Heart left ventricle (tissue), 16 donors: ENCODE data around the gene ANP32E. TPM values are rescaled to one million over a fixed set of nuclear protein-coding genes. Genes with fewer than 3 reads are reported as not detected.

ENCODE experiments used
- ATAC-seq, 4 donors: fragments of 200-7000 bp; cut with Tn5 transposase; one replicate each; pipeline ENCODE4 v1.9.1; 2020 to 2022; ENCODE audit warnings: moderate library complexity in 4 of 4, mild to moderate bottlenecking in 3 of 4, moderate number of reproducible peaks in 1 of 4
- DNase-seq, 5 donors: peaks; one replicate each; pipeline ENCODE4 v3.0.0-alpha.2; 2020
- H3K27ac ChIP-seq, 12 donors: fragments of 200-600 bp; sonication (generic) in 4 of 12; one replicate each; pipeline versions ENCODE4 v1.5.0 to v1.8.0; 2016 to 2022; ENCODE audit warnings: mild to moderate bottlenecking in 2 of 12
- H3K27me3 ChIP-seq, 9 donors: fragments of 200-600 bp; sonication (generic) in 2 of 9; one replicate each; pipeline versions ENCODE4 v1.5.1 to v1.8.0; 2016 to 2022; ENCODE audit warnings: mild to moderate bottlenecking in 3 of 9
- H3K36me3 ChIP-seq, 9 donors: fragments of 200-600 bp; sonication (generic) in 2 of 9; one replicate each; pipeline versions ENCODE4 v1.5.0 to v1.8.0; 2018 to 2022; ENCODE audit warnings: mild to moderate bottlenecking in 2 of 9
- H3K4me1 ChIP-seq, 12 donors: fragments of 200-600 bp; sonication (generic) in 4 of 12; one replicate each; pipeline versions ENCODE4 v1.5.0 to v1.8.0; 2016 to 2022; ENCODE audit warnings: mild to moderate bottlenecking in 3 of 12
- H3K4me3 ChIP-seq, 12 donors: fragments of 200-600 bp; sonication (generic) in 4 of 12; one replicate each; pipeline versions ENCODE4 v1.5.0 to v1.8.0; 2017 to 2022; ENCODE audit warnings: mild to moderate bottlenecking in 9 of 12, moderate library complexity in 4 of 12
- H3K9me3 ChIP-seq, 12 donors: fragments of 200-600 bp; sonication (generic) in 4 of 12; one replicate each; pipeline versions ENCODE4 v1.5.0 to v1.8.0; 2016 to 2022; ENCODE audit warnings: mild to moderate bottlenecking in 1 of 12
- CTCF ChIP-seq, 12 donors: fragments of 200-600 bp; sonication (generic) in 4 of 12; IDR thresholded peaks; one replicate each; pipeline versions ENCODE4 v1.5.0 to v1.8.0; 2018 to 2022; ENCODE audit warnings: antibody characterized with exemption in 12 of 12, mild to moderate bottlenecking in 5 of 12
- POLR2A ChIP-seq, 2 donors: fragments of 450-650 bp; IDR thresholded peaks; one replicate each; pipeline ENCODE4 v1.6.1; 2017; ENCODE audit warnings: antibody characterized with exemption in 2 of 2, mild to moderate bottlenecking in 2 of 2, moderate library complexity in 2 of 2
- WGBS, 4 donors: extraction: QIAGEN DNeasy Blood & Tissue Kit in 2 of 4; methylation state at CpG; one replicate each; pipeline versions ENCODE4 v1.1.5 to v1.1.7; 2013 to 2018; 5-methylcytosine and 5-hydroxymethylcytosine counted together
- intact Hi-C, 10 donors: fragments of 100-400 bp; cut with DNase I; formaldehyde crosslinking; loops; one replicate each; pipeline versions ENCODE4 v1.11.1 to v1.14.2; 2022
- polyA plus RNA-seq, 2 donors: library from polyadenylated mRNA; stranded (reverse); fragments of 200-250 nt; gene quantifications; one replicate each; pipeline ENCODE4 v1.2.3, GENCODE V29; 2013
- total RNA-seq, 9 donors: library from RNA; depleted of rRNA in 2 of 9; stranded (reverse); fragments of >200 nt in 2 of 9; fragmentation: NEBNext Ultra II Directional in 3 of 9; extraction: Animal tissue kit (Norgen Biotek cat#: 25700) in 3 of 9; gene quantifications; one replicate each; pipeline versions ENCODE4 v1.1.0 to v1.2.4, GENCODE V29; 2016 to 2023
- donor health status: ischemic (EF 13 %, LVEDD 7.1; RV severe dilation, severe dysfunction).
- donor health status: healthy with polysubstance abuse.
- donor health status: DM: no; HTN: yes; CAD: no.
- donor health status: DM: no; HTN: no; CAD: no.
- donor health status: ischemic (EF 25% LVEDD 6.9; RV normal size, moderate dysfunction).
- donor health status: ischemic (EF 25% LVEDD 5.7; RV mildly dilated, moderate dysfunction).
- donor health status: healthy.
- donor health status: DM: yes; HTN: yes; CAD: no.
- donor health status: ischemic (EF 35%, LVEDD 5.7; RV mildly dilated, moderate dysfunction).
- donor health status: nonischemic (EF 11% LVEDD 7.7; RV severe dilation, severe dysfunction).
- donor health status: DM: yes; HTN: yes; CAD: no.
- donor health status: PGD.
- donor health status: ischemic (EF 29% LVEDD 5.4; RV normal size, mild dysfunction).
- donor health status: nonischemic (EF 23%, LVEDD 6.1; RV moderate dilation, normal function).

The ANP32E gene
- total and polyA plus RNA-seq, 11 donors: 12.6 to 59.9 (median 33.6) TPM

GRCh38 chr1:150261367-150261766 lies 25.5 kb upstream of the ANP32E start:
- peaks cover 0 to 29% (median 24%) of the 10 kb centered on the region in 9 donors for H3K36me3 ChIP-seq
- intact Hi-C loops: no loop called here
- H3K4me1 ChIP-seq: peaks cover 0 to 28% (median 9%) of the 10 kb centered on the region in 12 donors
- H3K4me3 ChIP-seq: no peak overlapping the region
- no peak overlapping the region for H3K27ac ChIP-seq
- peaks cover 0 to 22% (median 0%) of the 10 kb centered on the region in 9 donors for H3K27me3 ChIP-seq
- H3K9me3 ChIP-seq: no peaks in the 10 kb centered on the region
- DNase-seq (no peak), ATAC-seq (no peak)
- 77 to 90% (median 89%) methylated on average over 5 to 6 of the region's 6 CpGs for WGBS, 4 donors
- TF ChIP-seq CTCF (IDR thresholded peaks at IDR 0.05) (no peak), POLR2A (IDR thresholded peaks at IDR 0.05) (no peak)

GRCh38 chr1:150259758-150260669 lies 24.1 kb upstream of the ANP32E start:
- H3K9me3 ChIP-seq: no peaks in the 10 kb centered on the region

GRCh38 chr1:150259217-150259616 lies 23.3 kb upstream of the ANP32E start:
- peaks cover 0 to 22% (median 0%) of the 10 kb centered on the region in 9 donors for H3K27me3 ChIP-seq
- peak overlapping the region in 5 of 12 donors; percentile 44 to 77 (median 65) for H3K27ac ChIP-seq
- no peaks in the 10 kb centered on the region for H3K9me3 ChIP-seq
- no peak for DNase-seq
- H3K4me1 ChIP-seq: peaks cover 0 to 38% (median 20%) of the 10 kb centered on the region in 12 donors
- peaks cover 0 to 8% (median 3%) of the 10 kb centered on the region in 9 donors for H3K36me3 ChIP-seq
- intact Hi-C loops: loop anchor here in 4 of 10 donors (5.0 to 10.0 kb wide), 4 partner anchors 63 to 276 kb away; partner anchors contain the start of gene PRPF3 (in 3 of the 4)
- ATAC-seq: peak in 1 of 4 donors; percentile 22
- 40 to 52% (median 43%) methylated on average over 4 of the region's 4 CpGs for WGBS, 4 donors
- peak overlapping the region in 1 of 12 donors; percentile 15 for H3K4me3 ChIP-seq
- no peak for TF ChIP-seq POLR2A (IDR thresholded peaks at IDR 0.05)
- TF ChIP-seq CTCF (IDR thresholded peaks at IDR 0.05): no peak

More at GRCh38 chr1:150259758-150260669, 24.1 kb upstream of the ANP32E start:
- DNase-seq (peak in 3 of 5 donors; percentile 32 to 68 (median 43)), ATAC-seq (peak; percentile 35 to 74 (median 54))
- Histone ChIP-seq H3K4me1 (peaks cover 0 to 38% (median 20%) of the 10 kb centered on the region in 12 donors), H3K27me3 (peaks cover 0 to 22% (median 0%) of the 10 kb centered on the region in 9 donors), H3K4me3 (peak overlapping the region in 2 of 12 donors; percentile 15 to 16), H3K27ac (peak overlapping the region in 7 of 12 donors; percentile 2 to 77 (median 46)), H3K36me3 (peaks cover 0 to 16% (median 11%) of the 10 kb centered on the region in 9 donors)
- TF ChIP-seq POLR2A (IDR thresholded peaks at IDR 0.05) (no peak), CTCF (IDR thresholded peaks at IDR 0.05) (no peak)
- 14 to 20% (median 18%) methylated on average over 10 to 11 of the region's 11 CpGs for WGBS, 4 donors
- intact Hi-C loops: loop anchor here in 4 of 10 donors (5.0 to 10.0 kb wide), 4 partner anchors 62 to 275 kb away; partner anchors contain the start of gene PRPF3 (in 3 of the 4)
